IPS-18c (cell line): ENCODE results near the gene SHISA2.
"Not testable (repeated sequence)": the region's sequence is repeated elsewhere in the genome, so short reads cannot be mapped to it uniquely, and the experiment has no call there.

Experiments
- H3K4me3 ChIP-seq: 2 replicates; pipeline ENCODE4 v1.7.0; 2013; ENCODE audit warnings: low read depth, mild to moderate bottlenecking, low read length, moderate library complexity; ENCODE audit not compliant: insufficient read depth
- H3K9me3 ChIP-seq: one replicate; pipeline ENCODE4 v1.6.1; 2013; ENCODE audit warnings: mild to moderate bottlenecking, low read length, moderate library complexity; ENCODE audit not compliant: control insufficient read depth, insufficient read depth

Gene SHISA2

DNA sequence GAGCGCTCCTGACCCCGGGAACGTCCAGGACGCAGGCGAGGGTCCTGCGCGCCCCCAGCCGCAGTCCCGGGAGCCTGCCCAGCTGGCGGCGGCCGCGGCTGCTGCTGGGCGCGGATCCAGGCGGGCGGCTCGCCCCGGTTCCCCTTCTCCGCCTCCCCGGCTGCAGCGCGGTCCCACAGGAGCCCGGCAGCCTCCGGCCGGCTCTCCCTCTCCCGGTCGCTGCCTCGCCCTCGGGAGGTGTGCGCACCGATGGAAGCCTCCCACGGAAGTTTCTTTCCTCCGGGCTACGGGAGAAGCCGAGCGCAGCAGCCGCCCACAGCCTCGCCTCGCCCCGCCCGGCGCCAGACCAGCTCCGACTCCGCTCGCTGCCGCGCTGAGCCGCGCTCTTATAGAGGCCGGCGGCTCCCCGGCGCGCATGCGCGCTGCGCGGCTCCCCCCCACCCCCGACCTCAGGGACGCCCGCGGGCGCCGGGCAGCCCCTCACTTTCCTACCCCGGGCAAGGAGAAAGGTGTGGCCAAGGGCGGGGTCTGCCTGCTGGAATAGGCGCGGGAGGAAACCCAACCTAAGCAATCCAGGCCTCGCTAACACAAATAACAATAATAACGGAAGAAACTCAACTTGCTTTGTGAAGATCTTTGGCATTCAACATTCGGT is at the start of gene SHISA2:
TSS of gene SHISA2 (minus strand) at position 360 of the 655 bp plus-strand sequence. CDS start 1,041 bp downstream, outside the sequence.
- peak within 1 kb of the TSS; percentile 62 for H3K4me3 ChIP-seq

GRCh38 chr13:26095846-26096610 is 44.2 kb upstream of the SHISA2 start:
- Histone ChIP-seq H3K9me3 (no peaks in the 10 kb centered on the region), H3K4me3 (no peak overlapping the region)

More for the DNA sequence above, at the start of gene SHISA2:
- H3K9me3 ChIP-seq: no peaks in the 10 kb centered on the region

- Histone ChIP-seq H3K9me3 (no peaks in the 10 kb centered on the region), H3K4me3 (no peak overlapping the region)
These were observed 43.5 kb upstream of the SHISA2 start for GRCh38 chr13:26095338-26095737.

GRCh38 chr13:26076821-26077220 is 25.0 kb upstream of the SHISA2 start:
- not testable (repeated sequence) for H3K9me3 ChIP-seq, H3K4me3 ChIP-seq

GRCh38 chr13:26075498-26075897 is 23.7 kb upstream of the SHISA2 start:
- Histone ChIP-seq H3K4me3 (no peak overlapping the region), H3K9me3 (peaks cover 2% of the 10 kb centered on the region)

- H3K4me3 ChIP-seq: no peak overlapping the region
- H3K9me3 ChIP-seq: peaks cover 2% of the 10 kb centered on the region
These were observed 22.9 kb upstream of the SHISA2 start for GRCh38 chr13:26074706-26075105.

DNA sequence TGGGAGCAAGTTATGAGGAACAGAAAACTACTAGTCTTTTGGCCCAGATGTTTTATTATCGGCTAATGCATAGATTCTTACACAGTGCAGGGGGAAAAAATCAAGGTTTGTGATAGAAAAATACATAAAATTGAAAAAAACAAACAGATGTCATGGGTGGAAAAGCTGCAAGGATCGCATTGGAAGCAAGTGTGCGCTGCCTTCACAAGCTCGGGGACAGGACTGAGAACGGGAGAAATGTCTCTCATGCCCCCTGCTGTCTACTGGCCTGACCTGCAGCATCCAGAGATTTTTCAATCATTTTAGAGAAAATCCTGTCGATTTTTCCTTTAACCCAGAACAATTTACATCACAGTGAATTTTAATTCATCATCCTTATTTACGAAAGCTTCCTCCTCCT is 20.5 kb upstream of the SHISA2 start:
- H3K9me3 ChIP-seq, H3K4me3 ChIP-seq: not testable (repeated sequence)

GRCh38 chr13:26071691-26072090 is 19.9 kb upstream of the SHISA2 start:
- no peak overlapping the region for H3K4me3 ChIP-seq
- H3K9me3 ChIP-seq: no peaks in the 10 kb centered on the region

DNA sequence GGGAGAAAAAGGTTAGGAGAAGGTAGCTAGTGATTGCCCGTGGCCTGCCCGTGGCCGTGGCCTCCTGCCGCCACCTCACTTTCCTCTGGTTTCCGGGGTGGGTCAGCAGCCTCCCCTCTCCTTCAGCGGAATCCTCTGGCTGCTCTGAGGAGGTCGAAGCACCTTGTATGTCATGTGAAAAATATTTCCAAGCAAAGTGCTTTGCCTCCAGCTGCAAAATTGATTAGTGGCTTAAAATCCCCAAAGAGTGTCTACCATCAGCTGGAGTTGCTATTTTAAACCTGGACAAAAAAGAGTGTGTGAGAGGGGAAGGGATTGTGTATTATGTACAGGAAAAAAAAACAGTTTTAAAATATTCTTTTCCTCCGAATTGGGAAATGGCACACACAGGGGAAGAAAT is 17.8 kb upstream of the SHISA2 start:
- not testable (repeated sequence) for H3K9me3 ChIP-seq, H3K4me3 ChIP-seq

DNA sequence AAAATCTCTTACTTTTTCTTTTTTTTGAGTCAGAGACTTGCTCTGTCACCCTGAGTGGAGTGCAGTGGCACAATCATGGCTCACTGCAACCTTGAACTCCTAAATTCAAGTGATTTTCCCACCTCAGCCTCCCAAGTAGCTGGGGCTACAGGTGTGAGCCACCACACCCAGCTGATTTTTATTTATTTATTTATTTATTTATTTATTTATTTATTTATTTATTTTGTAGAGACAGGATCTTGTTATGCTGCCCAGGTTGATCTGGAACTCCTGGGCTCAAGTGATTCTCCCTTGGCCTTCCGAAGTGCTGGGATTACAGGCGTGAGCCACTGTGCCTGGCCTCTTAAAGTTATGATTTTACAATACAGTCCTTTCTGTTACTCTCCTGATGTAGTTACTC is 16.6 kb upstream of the SHISA2 start:
- H3K9me3 ChIP-seq, H3K4me3 ChIP-seq: not testable (repeated sequence)

- no peaks in the 10 kb centered on the region for H3K9me3 ChIP-seq
- H3K4me3 ChIP-seq: no peak overlapping the region
These were observed 15.8 kb upstream of the SHISA2 start for GRCh38 chr13:26067601-26068000.

DNA sequence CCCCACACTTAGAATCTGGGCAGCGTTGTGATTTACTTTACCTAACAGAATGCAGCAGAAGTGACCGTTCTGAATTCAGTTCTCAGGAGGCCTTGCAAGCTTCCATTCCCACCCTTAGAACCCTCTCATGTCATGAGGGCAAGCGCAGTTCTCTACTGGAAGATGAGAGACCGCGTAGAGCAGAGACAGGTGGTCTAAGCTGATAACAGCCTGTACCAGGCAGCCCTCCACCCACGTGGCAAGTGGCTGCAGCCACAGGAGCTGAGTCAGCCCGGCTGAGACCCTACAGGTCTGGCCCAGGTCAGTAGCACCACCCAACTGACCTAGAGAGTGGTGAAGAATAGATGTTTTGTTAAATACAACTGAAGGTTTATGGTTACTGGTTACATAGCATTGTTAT is 14.7 kb upstream of the SHISA2 start:
- H3K9me3 ChIP-seq: not testable (repeated sequence)

DNA sequence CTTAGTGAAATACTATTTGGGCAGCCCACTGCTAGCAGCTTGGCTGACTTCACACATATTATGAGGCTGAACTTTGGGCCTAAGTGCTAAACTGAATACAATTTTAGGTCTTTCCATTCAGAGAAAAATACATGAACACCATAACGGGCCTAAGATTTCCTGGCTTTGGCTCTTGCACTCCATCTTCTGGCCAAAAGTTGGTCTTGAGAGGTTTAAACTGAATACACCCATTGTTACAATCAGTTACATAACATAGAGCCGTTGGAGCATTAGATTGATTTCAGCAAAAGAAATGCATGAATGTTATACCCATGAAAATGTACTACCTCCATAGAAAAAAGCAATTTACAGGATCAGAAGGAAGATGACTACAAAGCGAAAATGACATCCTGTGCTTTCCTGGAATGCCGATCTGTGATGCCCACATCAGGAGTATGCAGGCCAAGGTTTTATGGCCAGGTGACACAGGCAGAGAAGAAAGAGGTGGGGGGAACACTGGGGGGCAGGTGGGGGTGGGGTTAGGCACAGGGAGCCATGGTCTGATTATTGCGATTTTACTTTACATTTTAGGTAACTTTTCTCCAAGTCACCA is 11.1 kb upstream of the SHISA2 start:
- H3K4me3 ChIP-seq: no peak overlapping the region
- H3K9me3 ChIP-seq: no peaks in the 10 kb centered on the region

More for the DNA sequence above, 14.7 kb upstream of the SHISA2 start:
- H3K4me3 ChIP-seq: not testable (repeated sequence)

GRCh38 chr13:26061947-26062346 is 10.1 kb upstream of the SHISA2 start:
- no peaks in the 10 kb centered on the region for H3K9me3 ChIP-seq
- H3K4me3 ChIP-seq: no peak overlapping the region

DNA sequence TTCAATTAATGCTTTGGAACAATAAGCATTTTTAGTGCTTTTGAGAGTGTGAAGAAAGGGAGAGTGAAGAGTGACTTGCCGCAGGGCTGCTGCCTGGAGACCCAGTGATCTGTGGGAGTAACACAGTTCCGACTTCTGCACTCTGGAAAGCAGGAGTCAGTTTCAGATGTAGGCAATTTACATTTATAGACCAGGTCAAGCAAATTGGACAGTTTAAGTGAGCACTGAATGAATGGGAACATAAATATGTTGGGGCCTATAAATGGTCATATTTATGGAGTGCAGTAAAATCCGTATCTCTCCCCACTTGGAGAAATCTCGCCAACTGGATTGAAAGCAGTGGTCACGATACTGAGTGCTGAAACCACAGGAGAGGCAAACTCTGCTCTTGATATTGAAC is 9.4 kb upstream of the SHISA2 start:
- no peaks in the 10 kb centered on the region for H3K9me3 ChIP-seq
- no peak overlapping the region for H3K4me3 ChIP-seq

DNA sequence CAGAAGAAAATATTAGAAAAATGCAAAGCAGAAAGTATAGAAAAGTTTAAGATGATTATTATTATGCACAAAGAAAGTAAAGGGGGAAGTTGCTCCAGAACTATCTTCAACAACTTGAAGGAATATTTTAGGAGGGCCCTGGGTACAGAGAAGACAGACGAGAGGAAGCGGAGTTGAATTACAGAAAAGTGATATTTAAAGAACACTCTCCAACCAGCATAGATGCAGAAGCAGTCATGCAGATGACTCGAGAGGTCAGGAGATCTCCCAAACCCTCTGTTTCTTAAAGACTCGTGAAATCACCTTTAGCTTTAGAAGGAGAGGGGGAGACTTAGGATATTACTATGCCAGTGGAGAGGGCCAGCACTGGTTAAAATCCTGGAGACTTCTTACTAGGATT is 8.5 kb upstream of the SHISA2 start:
- no peaks in the 10 kb centered on the region for H3K9me3 ChIP-seq
- H3K4me3 ChIP-seq: no peak overlapping the region

DNA sequence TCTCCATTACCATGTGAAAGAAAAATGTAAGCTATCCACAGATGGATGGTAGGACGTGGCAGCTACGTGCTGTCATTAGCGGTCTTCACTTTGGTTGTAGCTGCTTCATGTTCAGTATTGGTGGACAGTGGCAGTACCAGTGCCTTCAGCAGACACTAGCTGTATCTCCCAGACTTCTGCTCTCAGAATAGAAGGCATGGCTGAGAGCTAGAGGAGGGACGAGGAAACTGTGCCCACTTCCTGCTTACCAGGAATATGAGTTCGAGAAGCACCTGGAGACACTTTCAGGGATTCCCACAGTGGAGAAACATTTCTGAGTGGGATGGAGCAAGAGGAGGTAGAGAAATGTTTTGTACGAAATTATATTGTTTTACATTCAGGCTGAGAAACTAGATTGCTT is 6.9 kb upstream of the SHISA2 start:
- no peaks in the 10 kb centered on the region for H3K9me3 ChIP-seq
- H3K4me3 ChIP-seq: no peak overlapping the region

DNA sequence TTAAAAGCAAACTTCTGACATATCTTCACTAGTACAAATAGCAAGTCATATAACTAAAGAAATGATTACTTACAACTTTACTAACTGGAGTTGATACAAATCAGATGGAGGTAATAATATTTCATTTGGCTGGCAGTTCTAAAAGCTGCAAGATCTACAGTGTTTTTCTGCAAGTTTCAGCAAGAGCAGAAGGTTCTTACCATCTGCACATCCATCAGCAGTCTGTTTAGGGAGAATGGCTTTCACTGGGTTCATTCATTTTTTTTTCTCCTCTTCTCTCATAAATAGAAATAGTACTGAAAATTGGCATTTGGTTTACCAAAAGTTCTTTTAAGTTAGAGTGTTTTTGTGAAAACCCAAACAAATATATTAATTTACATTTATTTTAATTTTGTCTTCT is 3.1 kb upstream of the SHISA2 start:
- no peaks in the 10 kb centered on the region for H3K9me3 ChIP-seq
- no peak overlapping the region for H3K4me3 ChIP-seq
